ENCODE measurements around the gene EPRS1. TPM values are rescaled to one million over a fixed set of nuclear protein-coding genes. Genes with fewer than 3 reads are reported as not detected.
"Not testable (repeated sequence)": the region's sequence is repeated elsewhere in the genome, so short reads cannot be mapped to it uniquely, and the experiment has no call there.

EPRS1 gene
- polyA plus RNA-seq (2013, experiment 1 of 4) = 114 TPM
- polyA plus RNA-seq (2013, experiment 2 of 4) = 115 TPM
- polyA plus RNA-seq (2013, experiment 3 of 4) = 85.9 TPM
- 90.1 TPM for polyA plus RNA-seq (2013, experiment 4 of 4)

DNA sequence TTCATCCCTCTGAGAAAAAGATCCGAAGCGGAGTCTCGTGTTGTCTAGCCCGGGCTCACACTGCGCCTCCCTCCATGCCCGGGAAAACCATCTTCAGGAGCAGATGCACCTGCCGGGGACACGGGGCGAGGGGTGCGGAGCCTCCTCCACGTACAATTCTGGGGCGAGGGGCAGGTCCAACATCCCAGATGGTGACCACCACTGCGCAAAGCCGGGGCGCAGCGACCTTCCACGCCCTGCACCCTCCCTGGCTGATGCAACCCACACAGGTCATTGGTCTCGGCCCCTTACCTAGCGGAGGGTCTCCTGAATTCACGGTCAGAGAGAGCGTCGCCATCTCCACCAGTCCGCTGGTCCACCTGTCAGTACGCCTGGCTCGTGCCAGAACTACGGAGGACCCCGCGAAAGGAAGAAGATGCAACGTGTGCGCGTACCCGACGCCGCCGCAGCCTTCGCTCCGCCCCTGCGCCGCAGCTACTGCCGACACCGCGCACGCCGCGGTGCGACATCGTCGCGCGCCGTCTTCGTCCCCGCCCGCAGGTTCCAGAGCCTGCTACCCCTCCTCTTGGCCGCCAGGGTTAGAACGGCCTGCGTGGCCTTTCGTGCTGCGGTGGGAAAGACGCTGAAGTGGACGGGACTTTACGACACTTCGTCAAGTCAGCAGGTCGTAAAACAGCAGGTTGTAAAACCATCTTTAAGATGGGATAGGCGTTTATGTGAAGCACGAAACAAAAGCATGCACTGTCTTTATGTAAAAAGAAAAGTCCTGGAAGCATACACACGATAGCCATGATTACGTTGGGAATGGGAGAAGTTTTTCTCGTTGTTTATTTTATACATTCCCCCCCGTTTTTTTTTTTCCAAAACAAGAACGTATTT lies at the start of gene EPRS1:
TSS of gene EPRS1 (minus strand) at position 454 of the 879 bp plus-strand sequence. CDS start at position 337, 117 bp downstream.
- H3K27me3 ChIP-seq (ENCODE audit: control insufficient read depth, insufficient read depth, low read length, poor library complexity, severe bottlenecking) = no peaks in the 10 kb centered on the region
- H3K4me3 ChIP-seq (ENCODE audit: insufficient read depth, low read depth, low read length) = peak within 1 kb of the TSS; percentile 96
- H3K27ac ChIP-seq (ENCODE audit: insufficient read depth, low read depth, low read length, poor library complexity, severe bottlenecking) = peak within 1 kb of the TSS; percentile 62
- no peaks in the 10 kb centered on the region for H3K36me3 ChIP-seq (ENCODE audit: control insufficient read depth, insufficient read depth, low read length)
- no peaks in the 10 kb centered on the region for H3K9me3 ChIP-seq (ENCODE audit: control insufficient read depth, low read length)
- no peaks in the 10 kb centered on the region for H3K4me1 ChIP-seq (ENCODE audit: control insufficient read depth, insufficient read depth, low read length)
- WGBS, 2 experiments = 1 to 2% methylated on average over 71 of the region's 71 CpGs

DNA sequence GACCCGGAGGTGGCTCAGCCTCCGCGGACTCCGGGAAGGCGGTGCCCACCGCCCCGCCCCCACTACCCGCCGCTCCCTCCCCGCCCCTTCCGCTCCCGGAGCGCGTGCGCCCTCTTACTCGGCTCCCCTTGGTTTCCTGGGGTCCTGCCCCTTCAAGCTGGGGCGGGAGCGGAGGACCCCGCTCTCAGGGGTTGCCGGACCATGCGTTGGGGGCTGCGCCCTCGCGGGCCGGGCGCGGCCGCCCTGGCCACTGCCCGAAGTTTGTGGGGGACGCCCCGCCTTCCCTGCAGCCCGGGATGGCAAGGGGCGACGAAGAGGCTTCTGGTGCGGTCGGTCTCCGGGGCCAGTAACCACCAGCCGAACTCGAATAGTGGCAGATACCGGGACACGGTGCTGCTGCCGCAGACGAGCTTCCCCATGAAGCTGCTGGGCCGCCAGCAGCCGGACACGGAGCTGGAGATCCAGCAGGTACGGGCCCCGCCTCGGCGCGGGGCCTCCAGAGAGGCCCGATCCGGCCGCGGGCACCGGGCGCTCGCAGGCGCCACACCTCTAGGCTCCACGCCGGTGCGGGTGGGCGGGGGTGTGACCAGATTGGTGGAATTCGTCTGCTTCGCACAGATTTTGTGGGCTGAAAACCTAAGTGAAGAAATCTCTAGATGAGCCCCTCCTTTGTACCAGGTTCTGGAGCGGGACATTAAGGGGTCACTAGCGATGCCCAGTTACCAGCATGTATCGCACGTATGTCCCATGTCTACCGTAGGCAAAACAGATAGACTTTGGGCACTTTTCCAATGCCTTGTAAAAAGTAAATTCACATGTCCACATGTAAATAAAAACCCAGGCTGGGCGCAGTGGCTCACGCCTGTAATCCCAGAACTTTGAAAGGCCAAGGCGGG lies 48.0 kb upstream of the EPRS1 start, which contains the start of gene IARS2:
TSS of gene IARS2 (plus strand) at position 117 of the 896 bp plus-strand sequence. CDS start at position 202, 85 bp downstream.
- Histone ChIP-seq H3K36me3 (ENCODE audit: control insufficient read depth, insufficient read depth, low read length) (peaks cover 9% of the 10 kb centered on the region), H3K4me1 (ENCODE audit: control insufficient read depth, insufficient read depth, low read length) (no peaks in the 10 kb centered on the region), H3K27me3 (ENCODE audit: control insufficient read depth, insufficient read depth, low read length, poor library complexity, severe bottlenecking) (no peaks in the 10 kb centered on the region), H3K27ac (ENCODE audit: insufficient read depth, low read depth, low read length, poor library complexity, severe bottlenecking) (peak within 1 kb of the TSS; percentile 58), H3K4me3 (ENCODE audit: insufficient read depth, low read depth, low read length) (peak within 1 kb of the TSS; percentile 97), H3K9me3 (ENCODE audit: control insufficient read depth, low read length) (no peaks in the 10 kb centered on the region)
- WGBS, 2 experiments = 3% methylated on average over 69 to 73 of the region's 73 CpGs

DNA sequence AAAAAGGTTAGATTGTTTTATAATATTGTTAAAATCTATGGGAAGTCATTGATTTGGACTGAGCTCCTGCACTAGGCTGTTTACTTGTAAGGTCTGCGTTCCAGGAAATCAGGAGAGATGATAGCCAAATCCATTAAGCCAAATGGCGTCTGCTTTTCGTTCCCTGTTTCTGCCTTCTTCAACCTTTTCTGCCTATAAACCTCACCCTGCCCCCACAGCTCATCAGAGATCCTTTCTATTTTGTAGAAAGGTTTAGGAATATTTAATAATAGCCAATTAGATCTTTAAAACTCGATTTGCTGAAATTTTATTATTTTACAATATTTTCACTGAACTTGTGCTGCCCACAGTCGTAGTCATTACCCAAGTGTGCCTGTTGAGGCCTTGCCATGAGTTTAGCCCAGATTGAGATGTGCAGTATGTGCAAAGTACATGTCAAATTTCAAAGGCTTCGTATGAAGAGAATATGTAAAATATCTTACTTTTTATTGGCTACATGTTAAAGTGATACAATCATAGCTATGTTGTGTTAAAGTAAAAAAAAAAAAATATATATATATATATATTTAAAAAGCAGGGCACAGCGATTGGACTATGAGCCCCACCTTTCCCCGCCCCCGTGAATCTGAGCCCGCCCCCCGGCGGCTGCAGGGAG lies 47.2 kb upstream of the EPRS1 start:
- Histone ChIP-seq H3K27me3 (ENCODE audit: control insufficient read depth, insufficient read depth, low read length, poor library complexity, severe bottlenecking) (no peaks in the 10 kb centered on the region), H3K9me3 (ENCODE audit: control insufficient read depth, low read length) (no peaks in the 10 kb centered on the region), H3K4me1 (ENCODE audit: control insufficient read depth, insufficient read depth, low read length) (no peaks in the 10 kb centered on the region), H3K27ac (ENCODE audit: insufficient read depth, low read depth, low read length, poor library complexity, severe bottlenecking) (no peak overlapping the region), H3K4me3 (ENCODE audit: insufficient read depth, low read depth, low read length) (peak overlapping the region; percentile 97), H3K36me3 (ENCODE audit: control insufficient read depth, insufficient read depth, low read length) (peaks cover 9% of the 10 kb centered on the region)
- 36 to 37% methylated on average over 10 to 11 of the region's 12 CpGs for WGBS, 2 experiments

DNA sequence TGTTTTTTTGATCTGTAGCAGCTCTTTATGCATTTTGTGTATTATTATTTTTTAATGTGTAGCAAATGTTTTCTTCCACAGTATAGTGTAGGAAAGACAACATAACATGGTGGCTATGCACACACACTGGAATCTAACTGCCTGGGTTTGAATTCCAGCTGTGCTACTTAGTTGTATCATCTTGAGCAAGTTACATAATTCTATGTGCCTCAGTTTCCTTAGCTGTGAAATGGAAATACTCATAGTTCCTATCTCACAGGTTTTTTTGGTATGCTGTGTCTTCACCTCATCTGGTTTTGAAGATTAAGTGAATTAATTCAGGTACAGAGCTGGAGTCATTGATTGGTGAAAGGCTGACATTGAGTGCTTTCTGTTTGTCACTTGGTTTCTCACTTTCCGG lies 46.4 kb upstream of the EPRS1 start:
- WGBS, 2 experiments = 86% methylated on average over 1 of the region's 1 CpG; no CpG with 5 or more reads in 1 of the 2 experiments
- Histone ChIP-seq H3K27me3 (ENCODE audit: control insufficient read depth, insufficient read depth, low read length, poor library complexity, severe bottlenecking) (no peaks in the 10 kb centered on the region), H3K27ac (ENCODE audit: insufficient read depth, low read depth, low read length, poor library complexity, severe bottlenecking) (no peak overlapping the region), H3K4me1 (ENCODE audit: control insufficient read depth, insufficient read depth, low read length) (no peaks in the 10 kb centered on the region), H3K9me3 (ENCODE audit: control insufficient read depth, low read length) (no peaks in the 10 kb centered on the region), H3K36me3 (ENCODE audit: control insufficient read depth, insufficient read depth, low read length) (peaks cover 5% of the 10 kb centered on the region), H3K4me3 (ENCODE audit: insufficient read depth, low read depth, low read length) (no peak overlapping the region)

DNA sequence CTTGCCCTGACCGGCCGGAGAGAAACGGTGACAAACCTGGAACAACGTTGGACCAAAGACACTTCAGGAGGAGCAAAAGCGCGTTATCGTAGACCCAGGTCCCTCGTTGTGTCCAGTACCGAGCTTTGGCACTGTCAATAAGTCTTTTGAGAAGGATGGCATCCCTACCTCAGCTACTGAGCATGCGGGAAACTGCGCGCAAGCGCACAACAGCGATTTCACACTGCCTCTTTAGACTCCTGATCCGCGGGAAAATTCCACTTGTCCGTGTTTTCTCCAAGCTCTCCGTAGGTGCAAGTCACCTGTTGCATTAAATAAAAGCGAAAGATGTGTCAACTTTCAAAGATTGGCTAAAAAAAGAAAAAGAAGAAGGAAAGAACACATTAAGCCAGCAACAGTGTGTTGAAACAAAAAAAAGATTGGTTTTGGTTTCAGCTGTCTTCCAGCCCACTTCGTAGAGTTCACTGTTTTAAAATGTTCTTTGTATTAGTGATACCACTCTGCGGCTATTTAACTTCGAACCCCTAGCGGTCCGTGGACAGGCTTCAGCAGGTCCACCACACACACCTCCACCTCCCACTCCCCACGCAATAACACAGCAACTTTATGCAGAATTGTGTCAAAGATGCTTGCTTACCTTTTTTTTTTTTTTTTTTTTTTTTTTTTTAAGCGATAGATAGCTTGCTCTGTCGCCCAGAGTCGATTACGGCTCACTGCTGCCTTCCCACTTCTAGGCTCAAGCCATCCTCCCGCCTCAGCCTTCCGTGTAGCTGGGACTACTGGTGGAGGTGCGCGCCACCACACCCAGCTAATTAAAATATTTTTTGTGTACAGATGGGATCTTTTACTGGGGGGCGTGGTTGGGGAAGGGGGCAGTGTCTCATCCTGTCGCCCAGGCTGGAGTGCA lies 43.6 kb upstream of the EPRS1 start, which contains the start of gene BPNT1:
TSS of gene BPNT1 (minus strand) at position 139 of the 907 bp plus-strand sequence. CDS start 9,942 bp downstream, outside the sequence.
- Histone ChIP-seq H3K9me3 (ENCODE audit: control insufficient read depth, low read length) (no peaks in the 10 kb centered on the region), H3K27ac (ENCODE audit: insufficient read depth, low read depth, low read length, poor library complexity, severe bottlenecking) (no peak within 1 kb of the TSS), H3K4me3 (ENCODE audit: insufficient read depth, low read depth, low read length) (peak within 1 kb of the TSS; percentile 65), H3K36me3 (ENCODE audit: control insufficient read depth, insufficient read depth, low read length) (no peaks in the 10 kb centered on the region), H3K4me1 (ENCODE audit: control insufficient read depth, insufficient read depth, low read length) (no peaks in the 10 kb centered on the region), H3K27me3 (ENCODE audit: control insufficient read depth, insufficient read depth, low read length, poor library complexity, severe bottlenecking) (no peaks in the 10 kb centered on the region)
- 8 to 14% methylated on average over 32 to 35 of the region's 35 CpGs for WGBS, 2 experiments

DNA sequence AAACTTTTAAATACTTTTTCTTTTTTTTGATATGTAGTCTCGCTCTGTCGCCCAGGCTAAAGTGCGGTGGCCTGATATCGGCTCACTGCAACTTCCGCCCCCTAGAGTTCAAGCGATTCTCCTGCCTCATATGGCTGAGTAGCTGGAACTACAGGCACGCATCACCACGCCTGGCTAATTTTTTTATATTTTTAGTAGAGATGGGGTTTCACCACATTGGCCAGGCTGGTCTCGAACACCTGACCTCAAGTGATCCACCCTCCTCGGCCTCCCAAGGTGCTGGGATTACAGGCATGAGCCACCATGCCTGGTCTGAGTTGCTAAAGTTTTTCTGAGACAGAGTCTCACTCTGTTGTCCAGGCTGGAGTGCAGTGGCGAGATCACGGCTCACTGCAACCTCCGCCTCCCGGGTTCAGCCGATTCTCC lies 40.0 kb upstream of the EPRS1 start:
- H3K27ac ChIP-seq (ENCODE audit: insufficient read depth, low read depth, low read length, poor library complexity, severe bottlenecking); H3K36me3 ChIP-seq (ENCODE audit: control insufficient read depth, insufficient read depth, low read length); H3K4me1 ChIP-seq (ENCODE audit: control insufficient read depth, insufficient read depth, low read length); H3K9me3 ChIP-seq (ENCODE audit: control insufficient read depth, low read length); H3K4me3 ChIP-seq (ENCODE audit: insufficient read depth, low read depth, low read length); H3K27me3 ChIP-seq (ENCODE audit: control insufficient read depth, insufficient read depth, low read length, poor library complexity, severe bottlenecking): not testable (repeated sequence)
- 84 to 88% methylated on average over 15 of the region's 15 CpGs for WGBS, 2 experiments

DNA sequence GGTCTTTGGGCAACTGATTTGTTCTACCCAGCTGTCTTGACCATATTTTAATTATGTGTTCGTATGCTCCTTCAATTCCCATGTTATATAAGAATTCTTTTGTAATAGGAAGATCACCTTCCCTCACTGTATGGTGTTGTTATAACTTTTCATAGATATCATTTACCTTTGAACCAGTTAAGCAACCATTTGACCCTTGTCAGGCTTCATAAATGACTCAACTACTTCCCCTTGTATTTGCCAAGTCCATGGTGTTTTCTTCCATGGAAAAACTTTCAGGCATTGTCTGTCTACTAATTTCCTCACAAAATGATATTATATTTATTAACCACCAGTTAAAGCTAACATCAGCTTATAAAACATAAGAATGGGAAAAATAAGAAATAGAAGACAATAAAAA lies 38.2 kb upstream of the EPRS1 start:
- no peaks in the 10 kb centered on the region for H3K36me3 ChIP-seq (ENCODE audit: control insufficient read depth, insufficient read depth, low read length)
- H3K27me3 ChIP-seq (ENCODE audit: control insufficient read depth, insufficient read depth, low read length, poor library complexity, severe bottlenecking) = no peaks in the 10 kb centered on the region
- no peak overlapping the region for H3K27ac ChIP-seq (ENCODE audit: insufficient read depth, low read depth, low read length, poor library complexity, severe bottlenecking)
- WGBS, 2 experiments = no CpG with 5 or more reads among the region's 1 CpG
- no peak overlapping the region for H3K4me3 ChIP-seq (ENCODE audit: insufficient read depth, low read depth, low read length)
- no peaks in the 10 kb centered on the region for H3K4me1 ChIP-seq (ENCODE audit: control insufficient read depth, insufficient read depth, low read length)
- no peaks in the 10 kb centered on the region for H3K9me3 ChIP-seq (ENCODE audit: control insufficient read depth, low read length)

DNA sequence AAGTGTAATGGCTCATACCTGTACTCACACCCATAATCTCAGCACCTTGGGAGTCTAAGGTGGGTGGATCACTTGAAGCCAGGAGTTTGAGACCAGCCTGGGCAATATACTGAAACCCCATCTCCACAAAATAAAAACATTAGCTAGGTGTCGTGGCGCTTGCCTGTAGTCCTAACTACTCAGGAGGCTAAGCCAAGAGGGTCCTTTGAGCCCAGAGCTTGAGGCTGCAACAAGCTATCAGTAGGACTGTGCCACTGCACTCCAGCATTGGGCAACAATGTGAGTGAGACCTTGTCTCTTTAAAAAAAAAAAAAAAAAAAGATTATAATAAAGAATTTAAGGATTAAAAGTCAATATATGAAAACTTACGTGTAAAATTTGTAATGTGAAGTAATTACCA lies 31.6 kb upstream of the EPRS1 start:
- Histone ChIP-seq H3K27me3 (ENCODE audit: control insufficient read depth, insufficient read depth, low read length, poor library complexity, severe bottlenecking) (no peaks in the 10 kb centered on the region), H3K36me3 (ENCODE audit: control insufficient read depth, insufficient read depth, low read length) (peaks cover 4% of the 10 kb centered on the region), H3K4me3 (ENCODE audit: insufficient read depth, low read depth, low read length) (no peak overlapping the region), H3K9me3 (ENCODE audit: control insufficient read depth, low read length) (no peaks in the 10 kb centered on the region), H3K27ac (ENCODE audit: insufficient read depth, low read depth, low read length, poor library complexity, severe bottlenecking) (no peak overlapping the region), H3K4me1 (ENCODE audit: control insufficient read depth, insufficient read depth, low read length) (no peaks in the 10 kb centered on the region)
- 92 to 96% methylated on average over 2 of the region's 3 CpGs for WGBS, 2 experiments
